ENCODE measurements around the gene PSAPL1. TPM values are rescaled to one million over a fixed set of nuclear protein-coding genes. Genes with fewer than 3 reads are reported as not detected.

Gene PSAPL1
- polyA plus RNA-seq, 1 of the 3 experiments (the other 2 are of a cell fraction) = 0.03 TPM

- Histone ChIP-seq H3K9me2 (no peaks in the 10 kb centered on the region), H2AFZ (ENCODE audit: low read depth) (no peak overlapping the region), H3K27ac (ENCODE audit: low read depth in 2 of 2, low read length in 1 of 2) (no peak overlapping the region; a peak in 1 of 4 replicates), H3K9ac (no peak overlapping the region), H3K4me1 (ENCODE audit: control insufficient read depth in 1 of 2, insufficient read depth in 2 of 2, low read depth in 1 of 2, low read length in 1 of 2) (peaks cover 0 to 24% of the 10 kb centered on the region in 2 experiments; a peak in 1 of 4 replicates), H3K27me3 (ENCODE audit: insufficient read depth) (no peaks in the 10 kb centered on the region), H3F3A (replicated peaks; ENCODE audit: insufficient read depth) (no peaks in the 10 kb centered on the region), H3K36me3 (replicated peaks in 1 of 2; ENCODE audit: control insufficient read depth in 1 of 2, insufficient read depth in 2 of 2, low read length in 1 of 2) (no peaks in the 10 kb centered on the region), H3K4me3 (ENCODE audit: low read depth in 2 of 2, low read length in 1 of 2) (no peak overlapping the region), H3K4me2 (no peak overlapping the region), H3K9me3 (no peaks in the 10 kb centered on the region), H3K79me2 (ENCODE audit: insufficient read depth) (no peaks in the 10 kb centered on the region), H4K20me1 (ENCODE audit: insufficient read depth) (no peaks in the 10 kb centered on the region)
- TF ChIP-seq EP300 (IDR thresholded peaks at IDR 0.05; ENCODE audit: borderline replicate concordance in 1 of 2, low read depth in 1 of 2, low read length in 1 of 2) = no peak
- 0 out of 2 replicates have a peak, but pooled peaks have one; percentile 12 for TF ChIP-seq USF2 (IDR thresholded peaks at IDR 0.05; ENCODE audit: borderline replicate concordance, low read depth, low read length)
- no peak for TF ChIP-seq NRF1 (IDR thresholded peaks at IDR 0.05; ENCODE audit: low read depth, low read length)
- no peak for TF ChIP-seq IRF3 (IDR thresholded peaks at IDR 0.05; ENCODE audit: low read depth, low read length)
- TF ChIP-seq SIN3A (IDR thresholded peaks at IDR 0.05; ENCODE audit: borderline replicate concordance, low read depth, low read length) = no peak
- ChIA-PET POLR2A (no interaction called here), CTCF (interaction anchor here (0.8 to 2.2 kb wide), 5 partner anchors 14 to 344 kb away, joined by 3 to 18 read pairs (median 3); partner anchors contain the start of gene SORCS2)
- 71% methylated on average over 17 of the region's 17 CpGs for WGBS (ENCODE audit: low lambda C conversion rate)
- peak; percentile 48 for DNase-seq
Measured at GRCh38 chr4:7460566-7460965, 25.8 kb upstream of the PSAPL1 start.

GRCh38 chr4:7459471-7459870 is 24.7 kb upstream of the PSAPL1 start:
- no peaks in the 10 kb centered on the region for H3K36me3 ChIP-seq (replicated peaks in 1 of 2; ENCODE audit: control insufficient read depth in 1 of 2, insufficient read depth in 2 of 2, low read length in 1 of 2)
- 63% methylated on average over 6 of the region's 8 CpGs for WGBS (ENCODE audit: low lambda C conversion rate)
- no peaks in the 10 kb centered on the region for H3K9me2 ChIP-seq
- H4K20me1 ChIP-seq (ENCODE audit: insufficient read depth) = no peaks in the 10 kb centered on the region
- H3K4me2 ChIP-seq = no peak overlapping the region
- no peaks in the 10 kb centered on the region for H3F3A ChIP-seq (replicated peaks; ENCODE audit: insufficient read depth)
- peaks cover 0 to 24% of the 10 kb centered on the region in 2 experiments; a peak in 1 of 4 replicates for H3K4me1 ChIP-seq (ENCODE audit: control insufficient read depth in 1 of 2, insufficient read depth in 2 of 2, low read depth in 1 of 2, low read length in 1 of 2)
- ChIA-PET POLR2A (no interaction called here), CTCF (no interaction called here)
- H3K27ac ChIP-seq (ENCODE audit: low read depth in 2 of 2, low read length in 1 of 2) = no peak overlapping the region
- H3K27me3 ChIP-seq (ENCODE audit: insufficient read depth) = no peaks in the 10 kb centered on the region
- no peak overlapping the region for H3K9ac ChIP-seq
- no peak overlapping the region for H3K4me3 ChIP-seq (ENCODE audit: low read depth in 2 of 2, low read length in 1 of 2)
- no peak overlapping the region for H2AFZ ChIP-seq (ENCODE audit: low read depth)
- H3K9me3 ChIP-seq = no peaks in the 10 kb centered on the region
- no peaks in the 10 kb centered on the region for H3K79me2 ChIP-seq (ENCODE audit: insufficient read depth)
- TF ChIP-seq FOSL2 (IDR thresholded peaks at IDR 0.05; ENCODE audit: borderline replicate concordance, low read depth) (no peak), FOXJ3 (CRISPR knock-in tag; IDR thresholded peaks at IDR 0.05) (no peak), MAX (IDR thresholded peaks at IDR 0.05; ENCODE audit: low read depth) (no peak), MXI1 (IDR thresholded peaks at IDR 0.05; ENCODE audit: low read depth, low read length) (no peak), YY1 (IDR thresholded peaks at IDR 0.05; ENCODE audit: low read depth) (no peak), CHD2 (IDR thresholded peaks at IDR 0.05; ENCODE audit: low read length, partially characterized antibody) (no peak)
- DNase-seq = no peak
